Nephron (organoid): ENCODE results near the gene NDUFS8.
A peak's percentile ranks its signal among the peaks of the same experiment; 100 is the strongest.

Source experiments
- H3K27ac Mint-ChIP-seq, 3 experiments: 2 replicates each; pipeline ENCODE4 v1.8.0; 2020; ENCODE audit warnings: mixed read lengths in 3 of 3, mild to moderate bottlenecking in 2 of 3, moderate library complexity in 1 of 3
- H3K27me3 Mint-ChIP-seq: 2 replicates; pipeline ENCODE4 v1.8.0; 2021; ENCODE audit warnings: low read depth, mild to moderate bottlenecking, moderate library complexity, mixed read lengths
- H3K36me3 Mint-ChIP-seq: 2 replicates; pipeline ENCODE4 v1.8.0; 2020; ENCODE audit warnings: low read depth, mixed read lengths
- H3K4me1 Mint-ChIP-seq: 2 replicates; pipeline ENCODE4 v1.8.0; 2020; ENCODE audit warnings: mixed read lengths
- H3K4me3 Mint-ChIP-seq, 3 experiments: 2 replicates each; pipeline ENCODE4 v1.8.0; 2020; ENCODE audit warnings: mild to moderate bottlenecking in 3 of 3, mixed read lengths in 3 of 3, moderate library complexity in 2 of 3
- H3K9me3 Mint-ChIP-seq: 2 replicates; pipeline ENCODE4 v1.8.0; 2020; ENCODE audit warnings: mixed read lengths
- CTCF ChIP-seq, 3 experiments: fragments of 200-600 bp; sonication (generic); IDR thresholded peaks; one replicate each; pipeline ENCODE4 v1.5.0; 2021; ENCODE audit warnings: antibody characterized with exemption in 3 of 3; ENCODE audit not compliant: unreplicated experiment in 3 of 3

NDUFS8 gene

GRCh38 chr11:68010090-68011041 is 20.1 kb upstream of the NDUFS8 start, which contains the start of gene ALDH3B1:
TSS of gene ALDH3B1 (plus strand) at chr11:68010327. CDS start at chr11:68015298, 4,971 bp downstream.
- no peak for TF ChIP-seq CTCF (IDR thresholded peaks at IDR 0.05; ENCODE audit: unreplicated experiment in 3 of 3)
- peak within 1 kb of the TSS; percentile 63 to 91 (median 75) for H3K27ac Mint-ChIP-seq
- H3K9me3 Mint-ChIP-seq = no peaks in the 10 kb centered on the region
- H3K27me3 Mint-ChIP-seq = peaks cover 29% of the 10 kb centered on the region
- H3K36me3 Mint-ChIP-seq = no peaks in the 10 kb centered on the region
- peak within 1 kb of the TSS in 2 of 3 experiments; percentile 44 to 51 for H3K4me3 Mint-ChIP-seq
- peaks cover 23% of the 10 kb centered on the region for H3K4me1 Mint-ChIP-seq

GRCh38 chr11:68011051-68011943 is 19.2 kb upstream of the NDUFS8 start:
- Mint-ChIP-seq H3K4me3 (no peak overlapping the region), H3K27ac (peak overlapping the region; percentile 63 to 91 (median 75)), H3K36me3 (no peaks in the 10 kb centered on the region), H3K27me3 (peaks cover 23% of the 10 kb centered on the region), H3K4me1 (peaks cover 23% of the 10 kb centered on the region), H3K9me3 (no peaks in the 10 kb centered on the region)
- TF ChIP-seq CTCF (IDR thresholded peaks at IDR 0.05; ENCODE audit: unreplicated experiment in 3 of 3) = no peak

GRCh38 chr11:68012044-68012842 is 18.2 kb upstream of the NDUFS8 start:
- peak overlapping the region in 2 of 3 experiments; percentile 38 to 91 for H3K27ac Mint-ChIP-seq
- peaks cover 27% of the 10 kb centered on the region for H3K4me1 Mint-ChIP-seq
- no peaks in the 10 kb centered on the region for H3K36me3 Mint-ChIP-seq
- no peaks in the 10 kb centered on the region for H3K9me3 Mint-ChIP-seq
- TF ChIP-seq CTCF (IDR thresholded peaks at IDR 0.05; ENCODE audit: unreplicated experiment in 3 of 3) = no peak
- H3K4me3 Mint-ChIP-seq = no peak overlapping the region
- H3K27me3 Mint-ChIP-seq = peaks cover 18% of the 10 kb centered on the region

GRCh38 chr11:68012843-68013610 is 17.5 kb upstream of the NDUFS8 start:
- no peak for TF ChIP-seq CTCF (IDR thresholded peaks at IDR 0.05; ENCODE audit: unreplicated experiment in 3 of 3)
- Mint-ChIP-seq H3K27ac (peak overlapping the region; percentile 90 to 96 (median 95)), H3K9me3 (no peaks in the 10 kb centered on the region), H3K4me3 (peak overlapping the region in 1 of 3 experiments; percentile 34), H3K36me3 (no peaks in the 10 kb centered on the region), H3K27me3 (peaks cover 21% of the 10 kb centered on the region), H3K4me1 (peaks cover 30% of the 10 kb centered on the region)
